HG03064 (cell line): Measurements from ENCODE around the gene MYOF.
"Not testable (repeated sequence)": the region's sequence is repeated elsewhere in the genome, so short reads cannot be mapped to it uniquely, and the experiment has no call there.

Experiments
- ATAC-seq: cut with Tn5 transposase; IDR thresholded peaks from one replicate; pipeline ENCODE4 v1.9.1; 2021; ENCODE audit warnings: low read depth; ENCODE audit not compliant: unreplicated experiment

The MYOF gene

DNA sequence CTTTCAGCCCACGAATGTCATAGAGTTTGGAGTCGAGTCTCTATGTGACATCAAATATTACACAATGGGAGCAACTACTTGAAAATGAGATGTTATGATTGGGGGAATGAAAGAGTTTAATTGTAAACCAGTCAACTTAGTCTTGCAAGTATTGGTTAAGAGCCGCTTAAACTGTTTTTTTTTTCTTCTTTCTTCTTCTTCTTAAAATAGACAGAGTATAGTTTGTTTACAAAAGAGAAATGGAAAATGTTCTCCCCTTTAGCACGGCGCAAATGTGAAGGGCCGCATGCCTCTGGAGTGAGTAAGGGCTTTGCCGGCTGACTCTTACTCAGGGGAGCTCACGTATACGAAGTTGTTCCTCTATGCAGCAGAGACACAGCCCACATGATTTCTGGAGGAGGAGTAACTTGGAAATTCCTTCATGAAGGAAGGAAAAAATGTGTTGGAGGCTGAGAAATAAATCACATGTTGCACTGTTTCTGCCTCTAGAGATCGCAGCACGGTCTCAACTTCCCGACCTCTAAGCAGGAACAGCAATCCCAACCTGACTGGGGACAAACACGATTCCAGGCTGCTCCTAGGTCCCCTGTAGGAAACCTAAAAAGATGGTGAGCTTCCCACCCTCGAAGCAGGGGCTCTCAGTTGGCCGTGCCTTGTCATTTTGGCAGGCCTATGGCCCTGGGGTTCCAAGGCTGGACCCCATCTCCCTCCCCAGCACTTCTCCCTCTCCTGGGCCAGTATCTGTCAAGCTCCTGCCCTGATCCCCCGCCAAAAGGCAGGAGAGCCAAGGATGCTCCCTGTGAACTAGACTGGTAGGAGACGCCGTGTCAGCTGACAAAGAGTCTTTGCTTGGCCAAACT lies 44.8 kb downstream of the MYOF start:
- no peak for ATAC-seq

DNA sequence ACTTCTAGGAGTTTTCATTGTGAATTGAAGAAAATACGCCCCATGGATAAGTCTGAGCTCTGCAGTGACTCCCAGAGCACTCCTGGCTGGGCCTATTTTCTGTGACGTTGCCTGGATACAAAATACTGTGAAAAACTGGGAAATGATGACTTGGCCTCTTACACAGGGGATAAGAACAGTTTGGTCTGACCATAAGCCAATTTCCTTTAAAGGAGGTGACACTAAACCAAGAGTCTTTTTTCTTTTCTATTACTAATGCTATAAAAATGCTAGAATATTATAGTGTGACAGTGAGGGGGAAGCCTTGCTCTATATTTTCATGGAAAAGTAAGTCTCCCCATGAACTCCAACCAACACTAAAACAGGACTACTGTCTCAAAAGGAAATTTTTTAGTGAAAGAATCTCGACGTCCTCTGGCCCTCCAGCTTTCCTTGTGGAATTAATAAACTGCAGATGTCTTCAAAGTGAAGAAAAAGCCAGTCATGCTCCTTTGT lies 45.5 kb downstream of the MYOF start:
- ATAC-seq: no peak

DNA sequence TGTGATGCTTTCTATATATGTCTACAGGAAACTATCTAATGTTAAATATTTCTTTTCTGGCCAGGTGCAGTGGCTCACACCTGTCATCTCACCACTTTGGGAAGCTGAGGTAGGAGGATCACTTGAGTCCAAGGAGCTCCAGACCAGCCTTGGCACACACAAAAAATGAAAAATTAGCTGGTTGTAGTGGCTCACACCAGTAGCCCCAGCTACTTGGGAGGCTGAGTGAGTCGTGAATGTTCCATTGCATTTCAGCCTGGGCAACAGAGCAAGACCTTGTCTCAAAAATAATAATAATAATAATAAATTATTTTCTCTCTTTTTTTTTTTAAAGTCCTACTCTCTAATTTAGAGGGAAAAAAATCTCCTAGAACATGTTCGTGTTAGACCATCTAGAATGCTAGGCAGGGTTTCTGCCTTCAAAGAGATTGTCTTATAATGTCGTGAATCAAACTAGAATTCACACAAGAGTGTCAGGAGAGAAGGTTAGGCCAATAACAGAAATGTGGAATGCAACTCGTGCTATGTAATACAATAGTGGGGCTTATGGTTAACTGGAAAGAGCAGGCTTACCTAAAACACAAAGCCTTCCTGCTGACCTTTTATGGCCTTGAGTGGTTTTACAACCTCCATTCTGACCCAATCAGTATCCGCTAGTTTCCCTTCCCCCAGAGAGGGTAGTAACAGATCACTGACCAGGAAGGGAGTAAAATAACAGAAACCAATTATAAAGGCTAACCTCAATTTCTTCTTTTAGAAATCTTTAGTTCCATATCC lies 46.3 kb downstream of the MYOF start:
- ATAC-seq: no peak

DNA sequence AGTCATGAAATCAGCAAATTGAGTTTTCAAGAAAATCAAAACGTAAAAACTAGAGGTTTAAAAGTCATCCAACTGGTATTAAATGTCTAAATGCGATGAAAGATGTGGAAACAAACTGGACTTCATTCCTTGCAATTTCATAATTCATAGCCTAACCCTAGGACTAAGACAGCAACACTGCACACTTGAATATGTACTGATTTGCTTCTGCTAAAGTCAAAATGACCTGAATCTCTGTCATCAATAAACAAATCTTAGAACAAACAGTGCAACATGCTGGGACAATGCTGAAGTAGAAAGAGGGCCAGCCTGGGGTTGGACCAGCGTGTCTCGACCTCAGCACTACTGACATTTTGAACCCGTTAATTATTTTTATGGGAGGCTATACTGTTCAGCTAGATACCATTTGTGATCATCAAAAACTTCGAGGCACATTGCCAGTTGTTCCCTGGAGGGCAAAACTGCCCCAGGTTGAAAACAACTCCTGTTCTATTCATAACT lies 47.1 kb downstream of the MYOF start:
- no peak for ATAC-seq

DNA sequence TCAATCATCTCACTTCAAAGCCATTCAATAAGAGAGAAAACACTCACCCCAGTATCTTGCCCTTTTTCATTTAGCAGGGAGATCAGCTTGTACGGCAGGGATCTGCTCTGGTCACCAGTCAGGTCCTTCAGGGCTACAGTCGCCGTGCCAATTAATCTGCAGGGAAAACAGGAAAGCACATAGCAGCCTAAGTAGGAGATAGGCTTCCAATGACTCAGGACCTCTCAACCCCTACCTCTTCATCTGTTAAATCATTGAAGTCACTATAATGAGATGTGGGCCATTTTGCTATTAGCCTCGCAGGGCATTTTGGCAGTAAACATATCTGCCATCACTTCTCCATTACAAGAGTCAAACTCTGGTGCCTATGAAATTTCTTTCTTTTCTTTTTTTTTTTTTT lies 50.8 kb downstream of the MYOF start:
- no peak for ATAC-seq

DNA sequence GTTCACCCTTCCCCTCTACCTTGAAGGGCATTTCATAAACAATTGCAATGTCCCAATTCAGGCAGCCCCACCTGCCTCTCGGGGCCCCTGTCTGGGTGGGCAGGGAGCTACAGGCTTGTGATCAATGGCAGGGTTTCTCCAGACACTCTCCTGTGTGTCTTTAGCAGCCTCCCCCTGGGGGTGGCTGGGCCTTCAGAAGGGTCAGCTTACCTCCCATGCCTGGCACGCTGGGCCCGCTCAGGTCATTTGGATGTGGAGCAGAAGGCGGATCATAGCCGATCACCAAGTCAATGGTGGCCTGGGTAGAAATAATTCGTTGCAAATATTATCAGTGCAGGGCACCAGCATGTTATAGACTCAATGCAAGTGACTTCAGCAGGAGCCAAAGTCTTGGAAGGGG lies 56.3 kb downstream of the MYOF start:
- no peak for ATAC-seq

DNA sequence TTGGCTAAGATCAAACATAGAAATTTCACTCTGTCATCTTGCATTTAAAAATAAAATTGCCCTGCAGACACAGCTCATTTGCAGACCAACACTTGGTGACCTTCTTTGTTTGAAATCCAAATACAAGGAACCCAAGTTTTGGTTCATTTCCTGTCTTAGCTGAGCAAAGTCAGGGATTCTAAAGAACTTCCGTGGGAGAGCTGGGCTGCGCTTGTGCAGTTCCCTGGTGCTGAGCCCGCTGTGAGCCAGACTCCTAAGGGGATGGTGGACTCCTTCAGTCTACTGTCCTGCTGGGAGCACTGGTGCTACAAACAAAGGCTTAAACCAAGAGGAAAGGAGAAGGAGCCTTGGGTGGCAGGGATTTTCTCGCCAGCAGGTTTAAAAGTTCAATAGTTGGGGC lies 60.0 kb downstream of the MYOF start:
- no peak for ATAC-seq

DNA sequence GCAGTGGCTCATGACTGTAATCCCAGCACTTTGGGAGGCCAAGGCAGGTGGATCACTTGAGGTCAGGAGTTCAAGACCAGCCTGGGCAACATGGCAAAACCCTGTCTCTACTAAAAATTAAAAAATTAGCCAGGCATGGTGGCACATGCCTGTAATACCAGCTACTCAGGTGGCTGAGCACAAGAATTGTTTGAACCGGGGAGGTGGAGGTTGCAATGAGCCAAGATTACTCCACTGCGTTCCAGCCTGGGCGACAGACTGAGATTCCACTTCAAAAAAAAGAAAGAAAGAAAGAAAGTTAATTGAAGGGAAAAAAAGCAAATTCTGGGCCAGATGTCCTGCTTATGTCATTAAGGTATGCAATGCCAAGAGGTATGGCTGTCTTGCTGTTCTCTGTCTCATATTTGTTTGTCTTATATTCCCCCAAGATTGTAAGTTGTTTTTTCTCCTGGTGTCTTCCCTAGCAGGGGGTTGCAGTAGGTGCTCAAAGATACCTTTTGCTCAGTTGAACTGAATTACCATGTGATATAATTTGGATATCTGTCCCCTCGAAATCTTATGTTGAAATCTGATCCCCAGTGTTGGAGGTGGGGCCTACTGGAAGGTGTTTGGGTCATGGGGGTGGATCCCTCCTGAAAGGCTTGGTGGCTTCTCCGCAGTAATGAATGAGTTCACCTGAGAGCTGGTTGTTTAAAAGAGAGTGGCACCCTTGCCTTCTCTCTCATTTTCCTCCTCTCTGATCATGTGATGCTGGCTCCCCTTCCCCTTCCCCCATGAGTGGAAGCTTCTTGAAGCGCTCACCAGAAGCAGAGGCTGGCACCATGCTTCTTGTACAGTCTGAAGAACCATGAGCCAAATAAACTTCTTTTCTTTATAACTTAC lies 60.9 kb downstream of the MYOF start:
- ATAC-seq: no peak

DNA sequence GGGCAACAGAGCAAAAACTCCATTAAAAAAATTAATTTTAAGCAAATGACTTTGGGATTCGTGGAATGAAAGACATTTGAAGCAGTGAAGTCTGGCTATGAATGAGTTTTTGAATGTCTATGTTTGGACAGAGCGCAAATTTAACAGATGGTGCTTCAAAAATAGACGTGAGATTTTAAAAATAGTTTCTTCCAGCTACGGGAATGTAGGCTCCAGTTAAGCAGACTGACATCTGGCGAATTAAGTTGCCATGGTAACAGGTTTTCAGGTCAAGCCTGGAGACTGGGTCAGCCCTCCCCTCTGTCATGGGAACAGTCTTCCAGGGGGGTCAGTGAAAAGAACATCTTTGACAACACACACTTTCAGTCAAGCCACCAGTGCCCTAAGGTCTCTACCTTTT lies 62.0 kb downstream of the MYOF start:
- no peak for ATAC-seq

DNA sequence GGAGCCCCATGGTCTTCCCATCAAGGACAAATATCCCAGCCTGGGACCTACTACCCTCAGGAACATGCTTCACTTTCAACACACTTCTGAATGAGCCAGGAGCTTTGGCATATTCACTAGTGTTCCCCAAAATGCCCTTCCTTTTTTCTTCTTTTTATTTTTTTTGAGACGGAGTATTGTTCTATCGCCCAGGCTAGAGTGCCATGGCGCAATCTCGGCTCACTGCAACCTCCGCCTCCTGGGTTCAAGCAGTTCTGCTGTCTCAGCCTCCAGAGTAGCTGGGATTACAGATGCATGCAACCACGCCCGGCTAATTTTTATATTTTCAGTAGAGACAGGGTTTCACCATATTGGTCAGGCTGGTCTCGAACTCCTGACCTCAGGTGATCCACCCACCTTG lies 63.1 kb downstream of the MYOF start:
- not testable (repeated sequence) for ATAC-seq

DNA sequence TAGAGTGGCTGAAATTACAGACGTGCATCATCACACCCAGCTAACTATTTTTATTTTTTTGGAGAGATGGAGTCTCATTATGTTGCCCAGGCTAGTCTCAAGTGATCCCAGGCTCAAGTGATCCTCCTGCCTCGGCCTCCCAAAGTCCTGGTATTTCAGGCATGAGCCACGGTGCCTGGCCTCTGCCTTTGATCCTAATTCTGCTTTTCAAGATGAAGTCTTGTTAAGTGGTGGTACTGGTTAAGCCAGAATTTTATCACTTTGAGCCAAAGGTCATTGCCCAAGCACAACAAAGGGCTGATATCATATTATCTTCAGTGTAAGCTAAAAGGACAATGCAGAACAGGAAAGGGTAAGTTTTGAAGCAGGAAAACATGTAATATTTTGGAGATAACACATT lies 64.2 kb downstream of the MYOF start:
- ATAC-seq: no peak

DNA sequence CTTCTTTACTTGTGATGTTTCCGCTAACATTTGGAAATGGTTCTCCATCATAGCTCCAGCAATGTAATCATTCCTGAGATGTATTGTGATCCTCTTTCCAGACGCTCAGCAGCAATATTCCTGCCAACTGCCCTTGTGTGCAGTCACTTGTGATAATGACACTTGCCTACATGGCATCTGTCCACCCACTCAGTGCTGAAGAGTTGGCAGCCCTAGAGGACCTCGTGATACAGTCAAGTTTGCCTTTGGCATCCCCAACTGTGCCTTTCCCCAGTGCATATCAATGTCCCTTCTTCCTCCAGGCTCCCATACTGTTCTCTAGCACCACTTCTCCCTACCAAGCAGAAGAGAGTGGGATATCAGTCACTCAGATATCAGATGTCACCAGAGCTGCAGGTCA lies 64.9 kb downstream of the MYOF start:
- ATAC-seq: no peak

DNA sequence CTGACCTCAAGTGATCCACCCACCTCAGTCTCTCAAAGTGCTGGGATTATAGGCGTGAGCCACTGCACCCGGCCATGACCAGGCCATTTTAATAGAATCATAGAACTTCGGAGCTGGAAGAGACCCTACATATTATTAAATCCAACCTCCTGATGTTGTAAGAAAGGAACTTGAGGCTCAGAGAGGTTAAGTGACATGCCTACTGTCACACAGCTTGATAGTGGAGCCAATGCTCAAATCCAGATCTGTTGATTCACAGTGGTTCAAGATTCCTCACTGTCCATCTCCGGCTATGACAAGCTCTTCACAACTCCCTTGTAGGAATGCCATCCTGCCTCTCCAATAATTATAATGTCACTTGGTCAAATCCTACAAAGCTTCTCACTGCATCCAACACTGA lies 65.3 kb downstream of the MYOF start:
- ATAC-seq: no peak

DNA sequence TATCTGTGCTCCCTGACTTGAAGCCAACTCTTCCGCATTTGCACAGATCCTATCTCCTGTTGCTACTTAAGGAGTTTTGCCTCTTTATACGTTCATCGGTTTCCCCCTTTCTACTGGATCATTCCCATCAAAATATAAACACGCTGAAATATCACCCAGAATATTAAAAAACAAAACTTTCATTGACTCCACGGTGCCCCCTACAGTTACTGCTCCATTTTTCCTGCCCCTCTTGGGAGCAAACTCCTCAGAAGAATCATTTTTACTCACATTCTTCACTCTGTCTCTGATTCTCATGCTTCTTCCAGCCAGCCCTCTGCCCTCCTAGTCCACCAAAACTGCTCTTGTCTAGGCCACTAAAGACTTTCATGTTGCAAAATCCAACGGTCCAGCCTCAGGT lies 66.4 kb downstream of the MYOF start:
- no peak for ATAC-seq

DNA sequence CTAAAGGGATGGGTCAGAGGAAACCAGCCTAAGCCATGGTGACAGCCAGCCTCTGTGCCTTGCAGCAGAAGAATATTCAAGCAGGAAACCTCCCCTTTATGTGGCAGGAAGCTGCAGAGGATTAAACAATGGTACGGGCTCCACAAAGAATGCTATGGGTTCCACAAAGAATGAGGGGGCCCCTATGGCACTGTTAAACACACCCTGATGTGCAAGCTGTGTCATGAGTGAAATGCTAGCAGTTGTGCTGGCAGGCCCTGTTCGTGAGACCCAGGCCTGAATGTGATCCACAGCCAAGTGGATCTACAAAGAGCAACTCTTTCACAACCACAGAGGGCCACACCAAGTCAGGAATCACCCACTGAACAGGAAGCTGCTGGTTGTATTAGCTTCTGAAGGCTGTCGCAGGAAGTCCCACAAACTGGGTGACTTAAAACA lies 68.9 kb downstream of the MYOF start:
- no peak for ATAC-seq

DNA sequence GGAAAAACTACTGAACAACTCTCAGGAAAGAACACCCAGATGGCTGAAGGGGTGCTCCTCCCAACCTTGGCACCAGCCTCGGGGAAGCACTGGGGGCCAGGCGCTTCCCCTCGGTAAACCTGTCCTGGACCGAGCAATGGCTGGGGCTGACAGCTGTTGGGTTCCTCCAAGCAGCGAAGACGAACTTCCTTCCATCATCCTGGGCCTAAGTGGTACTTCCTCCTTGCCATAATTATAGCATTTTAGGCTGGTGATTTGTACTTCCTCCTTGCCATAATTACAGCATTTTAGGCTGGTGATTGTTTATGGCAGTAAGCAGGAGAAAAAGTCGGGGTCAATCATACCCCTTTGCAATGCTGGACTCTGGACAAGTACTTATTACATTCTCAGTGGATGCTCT lies 69.3 kb downstream of the MYOF start:
- ATAC-seq: no peak

DNA sequence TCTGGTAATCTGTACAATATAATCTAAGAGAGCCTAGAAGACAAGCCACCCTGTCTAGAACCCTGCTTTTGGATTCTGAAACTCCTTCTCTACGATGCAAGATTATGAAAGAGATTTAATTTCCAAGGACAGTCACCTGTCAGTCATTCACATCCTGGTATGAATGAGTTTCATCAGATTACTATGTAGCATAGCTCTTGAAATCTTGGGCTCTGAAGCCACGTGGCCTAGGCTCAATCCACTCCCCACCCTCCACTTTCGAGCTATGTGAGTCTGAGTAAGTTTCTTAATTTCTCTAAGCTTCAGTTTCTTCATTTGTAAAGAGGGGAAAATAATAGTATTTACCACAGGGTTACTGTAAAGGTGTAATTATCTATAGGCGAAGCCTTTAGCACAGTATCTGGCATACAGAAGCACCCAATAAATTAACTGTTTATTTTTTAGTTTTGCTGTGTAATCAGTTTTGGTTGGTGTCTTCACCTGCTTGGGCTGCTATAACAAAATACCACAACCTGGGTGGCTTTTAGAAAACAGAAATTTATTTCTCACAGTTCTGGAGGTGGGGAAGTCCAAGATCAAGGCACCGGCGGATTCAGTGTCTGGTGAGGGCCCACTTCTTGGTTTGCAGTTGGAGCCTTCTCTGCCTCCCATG lies 71.3 kb downstream of the MYOF start:
- no peak for ATAC-seq

DNA sequence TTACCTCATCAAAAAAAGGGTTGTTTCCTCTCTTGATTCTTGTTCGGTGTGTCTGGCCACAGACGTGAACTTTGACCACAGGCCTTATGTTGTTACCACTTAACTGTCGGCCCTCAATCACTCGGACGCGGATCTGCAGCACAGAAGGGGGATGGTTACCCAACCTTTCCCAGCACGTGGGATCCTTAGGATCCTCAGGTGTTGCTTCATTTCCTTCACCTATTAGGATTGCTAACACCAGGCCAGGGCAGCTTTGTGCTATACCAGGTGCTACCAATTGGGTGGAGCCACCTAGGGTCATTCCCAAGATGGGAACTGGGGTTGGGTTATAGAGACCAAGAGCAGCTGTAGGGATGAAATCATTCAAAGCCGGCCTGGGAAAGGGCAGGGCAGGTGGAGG lies 73.4 kb downstream of the MYOF start:
- no peak for ATAC-seq

DNA sequence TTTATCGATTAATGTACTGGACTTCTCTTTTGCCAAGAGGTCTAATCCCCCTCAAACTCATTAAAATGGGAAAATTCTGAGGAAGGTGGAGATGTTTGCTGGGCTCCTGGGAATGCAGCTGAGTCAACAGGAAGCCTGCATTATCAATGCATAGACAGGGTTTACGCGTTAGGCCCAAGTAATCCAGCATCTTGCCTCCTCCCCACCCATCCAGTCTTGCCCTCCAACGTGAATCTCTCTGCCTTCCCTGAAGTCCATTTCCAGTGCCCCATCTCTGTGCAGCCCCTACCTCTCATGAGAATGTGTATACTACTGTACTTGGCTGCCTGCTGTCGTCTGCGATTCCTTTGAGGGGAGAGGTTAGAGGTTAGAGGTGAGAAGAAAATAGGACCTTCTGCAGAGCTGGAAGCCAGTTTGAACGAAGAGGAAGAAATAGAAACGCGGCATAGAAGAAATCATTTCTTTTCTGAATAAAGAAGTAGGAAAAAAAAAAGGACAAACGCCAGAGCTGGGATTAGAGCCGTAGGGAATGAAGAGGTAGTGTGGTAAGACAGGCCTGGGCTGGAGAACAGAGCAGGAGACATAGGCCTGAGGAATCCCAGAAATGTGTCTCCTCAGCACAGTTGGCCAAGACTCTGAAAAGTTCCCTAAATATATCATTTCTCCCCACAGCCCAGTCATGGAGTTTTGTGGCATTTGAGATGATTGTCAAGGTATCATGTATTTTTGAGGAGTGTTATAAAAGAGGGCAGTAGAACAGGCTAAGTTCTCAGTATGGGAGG lies 75.6 kb downstream of the MYOF start:
- ATAC-seq: no peak

DNA sequence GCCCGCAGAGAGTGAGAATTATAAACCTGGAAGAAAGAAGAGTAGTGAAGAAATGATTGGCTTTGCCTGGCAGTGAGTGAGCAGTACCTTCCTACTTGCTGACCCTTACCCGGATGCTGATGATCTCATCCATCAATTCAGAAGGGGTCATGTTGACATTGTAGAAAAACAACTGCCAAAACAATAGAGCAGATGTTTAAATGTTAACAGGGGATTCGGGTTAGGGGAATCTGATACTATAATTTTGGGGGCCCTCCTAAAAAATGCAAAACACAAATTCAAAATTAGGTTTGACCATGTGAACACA lies 78.1 kb downstream of the MYOF start:
- ATAC-seq: no peak
